ENCODE measurements around the gene GPS1. TPM values are rescaled to one million over a fixed set of nuclear protein-coding genes. Genes with fewer than 3 reads are reported as not detected.

Gene GPS1
- total RNA-seq, 1 experiment from 2014 or later = 181 TPM

GRCh38 chr17:82059272-82060000, 7.7 kb downstream of the GPS1 start (continued):
- no peak for TF ChIP-seq ZNF532 (CRISPR knock-in tag; IDR thresholded peaks at IDR 0.05; ENCODE audit: borderline replicate concordance)
- TF ChIP-seq ZNF263 (CRISPR knock-in tag; IDR thresholded peaks at IDR 0.05; ENCODE audit: low read depth) = no peak

- DNase-seq (ENCODE audit: low spot score) = no peak
- POLR2A ChIA-PET = interaction anchor here (1.5 kb wide), 1 partner anchor 29 kb away, joined by 4 read pairs; no protein-coding TSS in a partner anchor
- no peaks in the 10 kb centered on the region for H3K27me3 Mint-ChIP-seq (ENCODE audit: low read depth)
- peaks cover 7% of the 10 kb centered on the region; the same call in 1 of the 2 replicates for H3K36me3 Mint-ChIP-seq
- CTCF ChIA-PET = interaction anchor here (0.8 kb wide), 1 partner anchor 22 kb away, joined by 3 read pairs; the partner anchor contains the start of gene DCXR
- no peak overlapping the region for H3K4me3 Mint-ChIP-seq
- no peaks in the 10 kb centered on the region for H3K9me3 Mint-ChIP-seq
- H3K27ac Mint-ChIP-seq = no peak overlapping the region
- no peaks in the 10 kb centered on the region for H3K4me1 Mint-ChIP-seq
- ATAC-seq = no peak
- TF ChIP-seq SMAD4 (CRISPR knock-in tag; IDR thresholded peaks at IDR 0.05) = no peak
- TF ChIP-seq ZNF219 (CRISPR knock-in tag; IDR thresholded peaks at IDR 0.05; ENCODE audit: borderline replicate concordance) = no peak
- TF ChIP-seq STAT6 (CRISPR knock-in tag; conservative IDR thresholded peaks at IDR 0.05; ENCODE audit: low read depth) = no peak
- TF ChIP-seq MYBL2 (CRISPR knock-in tag; IDR thresholded peaks at IDR 0.05) = no peak
- TF ChIP-seq ARID4B (CRISPR knock-in tag; IDR thresholded peaks at IDR 0.05; ENCODE audit: borderline replicate concordance) = no peak
- TF ChIP-seq ZNF281 (CRISPR knock-in tag; IDR thresholded peaks at IDR 0.05) = no peak
- no peak for TF ChIP-seq ZMAT4 (CRISPR knock-in tag; IDR thresholded peaks at IDR 0.05)
- no peak for TF ChIP-seq TEAD1 (CRISPR knock-in tag; IDR thresholded peaks at IDR 0.05)
- TF ChIP-seq ZNF317 (CRISPR knock-in tag; IDR thresholded peaks at IDR 0.05; ENCODE audit: borderline replicate concordance, low read depth) = no peak
- TF ChIP-seq ZSCAN18 (CRISPR knock-in tag; IDR thresholded peaks at IDR 0.05) = no peak
- TF ChIP-seq IRF2 (CRISPR knock-in tag; IDR thresholded peaks at IDR 0.05; ENCODE audit: borderline replicate concordance, low read depth) = no peak
- no peak for TF ChIP-seq ATF2 (CRISPR knock-in tag; IDR thresholded peaks at IDR 0.05; ENCODE audit: borderline replicate concordance, low read depth)
- TF ChIP-seq GTF2I (CRISPR knock-in tag; conservative IDR thresholded peaks at IDR 0.05) = no peak
Observed at GRCh38 chr17:82060001-82060380, 8.3 kb downstream of the GPS1 start.
